Peyer's patch (tissue), 4 donors: ENCODE measurements around the gene NR1I2. TPM values are rescaled to one million over a fixed set of nuclear protein-coding genes. Genes with fewer than 3 reads are reported as not detected.

ENCODE experiments used
- DNase-seq, 3 donors: peaks; one replicate each; pipeline ENCODE4 v3.0.0-alpha.2; 2017 to 2019
- H3K27ac ChIP-seq, 4 donors: fragments of 200-600 bp; sonication (generic); one replicate each; pipeline ENCODE4 v1.5.1; 2016 to 2019
- H3K27me3 ChIP-seq, 2 donors: fragments of 200-600 bp; sonication (generic); one replicate each; pipeline ENCODE4 v1.5.1; 2019
- H3K36me3 ChIP-seq, 3 donors: fragments of 200-600 bp; sonication (generic); one replicate each; pipeline ENCODE4 v1.5.1; 2016 to 2019
- H3K4me1 ChIP-seq, 4 donors: fragments of 200-600 bp; sonication (generic); one replicate each; pipeline ENCODE4 v1.5.1; 2016 to 2019
- H3K4me3 ChIP-seq, 4 donors: fragments of 200-600 bp; sonication (generic); 1 replicate in 3 of 4; 2 replicates in 1 of 4; pipeline ENCODE4 v1.5.1; 2016 to 2019; ENCODE audit warnings: mild to moderate bottlenecking in 1 of 4
- H3K9me3 ChIP-seq, 4 donors: fragments of 200-600 bp; sonication (generic); one replicate each; pipeline ENCODE4 v1.5.1; 2016 to 2019; ENCODE audit warnings: mild to moderate bottlenecking in 1 of 4
- POLR2A ChIP-seq, 2 donors: fragments of 450-650 bp; IDR thresholded peaks; one replicate each; pipeline ENCODE4 v1.5.1; 2017; ENCODE audit warnings: antibody characterized with exemption in 2 of 2, mild to moderate bottlenecking in 2 of 2, moderate library complexity in 2 of 2
- total RNA-seq, 4 donors: library from RNA; depleted of rRNA; stranded (reverse); fragments of >200 nt; gene quantifications; one replicate each; pipeline ENCODE4 v1.1.0, GENCODE V29; 2016
- TF ChIP-seq, protein P1 (sequence below), 6 experiments: fragments of 450-650 bp in 4 of 6; fragments of 200-600 bp in 2 of 6; sonication (generic) in 1 of 6; IDR thresholded peaks; one replicate each; pipeline ENCODE4 v1.5.1; 2017 to 2019; ENCODE audit warnings: antibody characterized with exemption in 6 of 6, mild to moderate bottlenecking in 3 of 6, moderate library complexity in 1 of 6

Gene NR1I2
- total RNA-seq, 4 donors from 2014 or later = 56.9 to 572 (median 406) TPM

GRCh38 chr3:119745942-119746341 lies 36.0 kb upstream of the NR1I2 start:
- Histone ChIP-seq H3K27me3 (no peaks in the 10 kb centered on the region), H3K27ac (no peak overlapping the region), H3K9me3 (no peaks in the 10 kb centered on the region), H3K4me1 (no peaks in the 10 kb centered on the region), H3K36me3 (no peaks in the 10 kb centered on the region), H3K4me3 (no peak overlapping the region)
- TF ChIP-seq, protein P1, sequence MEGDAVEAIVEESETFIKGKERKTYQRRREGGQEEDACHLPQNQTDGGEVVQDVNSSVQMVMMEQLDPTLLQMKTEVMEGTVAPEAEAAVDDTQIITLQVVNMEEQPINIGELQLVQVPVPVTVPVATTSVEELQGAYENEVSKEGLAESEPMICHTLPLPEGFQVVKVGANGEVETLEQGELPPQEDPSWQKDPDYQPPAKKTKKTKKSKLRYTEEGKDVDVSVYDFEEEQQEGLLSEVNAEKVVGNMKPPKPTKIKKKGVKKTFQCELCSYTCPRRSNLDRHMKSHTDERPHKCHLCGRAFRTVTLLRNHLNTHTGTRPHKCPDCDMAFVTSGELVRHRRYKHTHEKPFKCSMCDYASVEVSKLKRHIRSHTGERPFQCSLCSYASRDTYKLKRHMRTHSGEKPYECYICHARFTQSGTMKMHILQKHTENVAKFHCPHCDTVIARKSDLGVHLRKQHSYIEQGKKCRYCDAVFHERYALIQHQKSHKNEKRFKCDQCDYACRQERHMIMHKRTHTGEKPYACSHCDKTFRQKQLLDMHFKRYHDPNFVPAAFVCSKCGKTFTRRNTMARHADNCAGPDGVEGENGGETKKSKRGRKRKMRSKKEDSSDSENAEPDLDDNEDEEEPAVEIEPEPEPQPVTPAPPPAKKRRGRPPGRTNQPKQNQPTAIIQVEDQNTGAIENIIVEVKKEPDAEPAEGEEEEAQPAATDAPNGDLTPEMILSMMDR (IDR thresholded peaks at IDR 0.05) = no peak
- no peak for TF ChIP-seq POLR2A (IDR thresholded peaks at IDR 0.05)
- no peak for DNase-seq

- Histone ChIP-seq H3K4me3 (no peak overlapping the region), H3K4me1 (no peaks in the 10 kb centered on the region), H3K36me3 (no peaks in the 10 kb centered on the region), H3K27me3 (no peaks in the 10 kb centered on the region), H3K27ac (no peak overlapping the region), H3K9me3 (no peaks in the 10 kb centered on the region)
- TF ChIP-seq, protein P1 (IDR thresholded peaks at IDR 0.05) = no peak
- no peak for TF ChIP-seq POLR2A (IDR thresholded peaks at IDR 0.05)
- no peak for DNase-seq
These were observed 35.5 kb upstream of the NR1I2 start for GRCh38 chr3:119746423-119746822.

GRCh38 chr3:119747357-119747756 lies 34.5 kb upstream of the NR1I2 start:
- no peak overlapping the region for H3K4me3 ChIP-seq
- H3K36me3 ChIP-seq = no peaks in the 10 kb centered on the region
- no peaks in the 10 kb centered on the region for H3K27me3 ChIP-seq
- no peaks in the 10 kb centered on the region for H3K9me3 ChIP-seq
- TF ChIP-seq, protein P1 (IDR thresholded peaks at IDR 0.05) = no peak
- no peak for TF ChIP-seq POLR2A (IDR thresholded peaks at IDR 0.05)
- no peak for DNase-seq
- no peaks in the 10 kb centered on the region for H3K4me1 ChIP-seq
- H3K27ac ChIP-seq = no peak overlapping the region

- DNase-seq = no peak
- Histone ChIP-seq H3K4me3 (no peak overlapping the region), H3K36me3 (no peaks in the 10 kb centered on the region), H3K9me3 (no peaks in the 10 kb centered on the region), H3K27me3 (no peaks in the 10 kb centered on the region), H3K27ac (no peak overlapping the region), H3K4me1 (no peaks in the 10 kb centered on the region)
- TF ChIP-seq POLR2A (IDR thresholded peaks at IDR 0.05) = no peak
These were observed 32.9 kb upstream of the NR1I2 start for GRCh38 chr3:119748991-119749390.

DNA sequence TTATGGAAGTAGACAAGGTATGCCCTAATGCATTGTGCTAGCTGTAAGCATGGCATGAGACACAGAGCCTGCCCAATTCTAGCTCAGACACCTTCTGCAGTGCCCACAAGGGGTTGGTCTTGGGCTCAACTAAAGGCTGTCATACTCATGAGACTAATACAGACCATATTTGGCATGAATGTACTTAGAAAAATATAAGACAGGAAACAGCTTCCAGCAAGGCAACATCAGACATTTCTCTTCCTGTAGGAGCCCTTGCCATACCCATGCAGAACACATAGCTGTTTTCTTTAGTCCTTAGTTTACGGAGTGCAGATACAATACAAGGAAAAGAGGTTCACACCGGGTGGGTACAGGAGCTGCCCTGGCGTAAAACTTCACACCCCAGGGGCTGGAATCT lies 30.5 kb upstream of the NR1I2 start:
- DNase-seq = no peak
- TF ChIP-seq, protein P1 (IDR thresholded peaks at IDR 0.05) = no peak
- no peak for TF ChIP-seq POLR2A (IDR thresholded peaks at IDR 0.05)
- no peaks in the 10 kb centered on the region for H3K36me3 ChIP-seq

GRCh38 chr3:119759962-119760361 lies 21.9 kb upstream of the NR1I2 start:
- H3K4me3 ChIP-seq = no peak overlapping the region
- no peak overlapping the region for H3K27ac ChIP-seq
- no peaks in the 10 kb centered on the region for H3K27me3 ChIP-seq
- DNase-seq = no peak
- TF ChIP-seq, protein P1 (IDR thresholded peaks at IDR 0.05) = no peak
- no peak for TF ChIP-seq POLR2A (IDR thresholded peaks at IDR 0.05)
- no peaks in the 10 kb centered on the region for H3K36me3 ChIP-seq
- H3K4me1 ChIP-seq = no peaks in the 10 kb centered on the region
- no peaks in the 10 kb centered on the region for H3K9me3 ChIP-seq

More for the DNA sequence above, 30.5 kb upstream of the NR1I2 start:
- Histone ChIP-seq H3K4me3 (no peak overlapping the region), H3K4me1 (no peaks in the 10 kb centered on the region), H3K27me3 (no peaks in the 10 kb centered on the region), H3K9me3 (no peaks in the 10 kb centered on the region), H3K27ac (no peak overlapping the region)
